ENCODE measurements around the gene GAB3.

Gene GAB3

DNA sequence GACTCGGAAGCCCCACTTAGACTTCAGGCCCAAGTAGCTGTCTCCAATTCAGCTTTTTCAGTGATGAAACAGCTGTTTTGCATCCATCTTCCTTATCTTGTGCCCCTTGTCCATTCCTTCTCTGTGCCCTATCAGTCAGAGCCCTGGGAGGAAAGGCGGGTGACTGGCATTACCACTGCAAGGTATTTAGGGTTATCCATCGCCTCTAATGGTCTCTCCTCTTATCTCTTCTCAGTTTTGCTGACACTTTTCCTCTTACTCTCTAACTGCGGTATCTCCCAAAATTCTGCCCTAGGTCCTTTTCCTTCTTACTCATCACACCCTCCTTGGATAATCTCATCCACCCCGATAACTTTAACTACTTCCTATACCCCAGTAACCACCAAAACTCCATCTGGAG, 13.7 kb downstream of the GAB3 start:
- TF ChIP-seq, protein P1, sequence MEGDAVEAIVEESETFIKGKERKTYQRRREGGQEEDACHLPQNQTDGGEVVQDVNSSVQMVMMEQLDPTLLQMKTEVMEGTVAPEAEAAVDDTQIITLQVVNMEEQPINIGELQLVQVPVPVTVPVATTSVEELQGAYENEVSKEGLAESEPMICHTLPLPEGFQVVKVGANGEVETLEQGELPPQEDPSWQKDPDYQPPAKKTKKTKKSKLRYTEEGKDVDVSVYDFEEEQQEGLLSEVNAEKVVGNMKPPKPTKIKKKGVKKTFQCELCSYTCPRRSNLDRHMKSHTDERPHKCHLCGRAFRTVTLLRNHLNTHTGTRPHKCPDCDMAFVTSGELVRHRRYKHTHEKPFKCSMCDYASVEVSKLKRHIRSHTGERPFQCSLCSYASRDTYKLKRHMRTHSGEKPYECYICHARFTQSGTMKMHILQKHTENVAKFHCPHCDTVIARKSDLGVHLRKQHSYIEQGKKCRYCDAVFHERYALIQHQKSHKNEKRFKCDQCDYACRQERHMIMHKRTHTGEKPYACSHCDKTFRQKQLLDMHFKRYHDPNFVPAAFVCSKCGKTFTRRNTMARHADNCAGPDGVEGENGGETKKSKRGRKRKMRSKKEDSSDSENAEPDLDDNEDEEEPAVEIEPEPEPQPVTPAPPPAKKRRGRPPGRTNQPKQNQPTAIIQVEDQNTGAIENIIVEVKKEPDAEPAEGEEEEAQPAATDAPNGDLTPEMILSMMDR (IDR thresholded peaks at IDR 0.05; ENCODE audit: insufficient read depth, missing control alignments) = no peak
- FAIRE-seq = no peak
- DNase-seq (ENCODE audit: insufficient read length, low spot score) = no peak

DNA sequence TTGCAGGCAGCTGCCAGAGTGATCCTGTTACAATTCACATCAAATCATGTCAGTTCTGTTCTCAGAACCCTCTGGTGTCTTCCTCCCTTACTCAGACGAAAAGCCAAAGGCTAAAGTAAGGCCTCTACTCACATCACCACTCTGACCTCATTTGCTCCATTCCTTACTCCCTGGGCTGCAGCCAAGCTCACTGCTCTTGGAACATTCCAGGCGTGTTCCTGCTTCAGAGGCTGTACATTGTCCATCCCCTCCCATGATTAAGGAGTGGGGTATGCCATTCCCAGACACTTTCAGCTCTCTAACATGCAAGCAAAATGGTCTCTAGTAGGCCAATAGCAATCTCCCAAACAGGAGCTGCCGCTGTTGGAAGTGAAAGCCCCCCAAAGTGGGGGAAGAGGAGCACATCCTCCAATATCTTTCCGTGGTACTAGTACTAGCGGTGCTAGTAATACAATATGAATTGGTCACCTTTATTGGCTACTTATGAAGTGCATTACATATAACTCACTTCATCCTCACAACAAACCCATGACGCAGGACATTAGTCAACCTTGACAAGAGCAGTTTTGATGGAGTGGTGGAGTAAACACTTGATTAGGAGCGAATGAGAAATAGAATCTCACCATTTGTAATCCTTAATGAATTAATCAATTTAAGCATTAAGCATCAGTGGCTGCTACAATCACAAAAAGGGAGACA, 15.0 kb downstream of the GAB3 start:
- no peak for DNase-seq (ENCODE audit: insufficient read length, low spot score)
- FAIRE-seq = no peak
- TF ChIP-seq, protein P1 (IDR thresholded peaks at IDR 0.05; ENCODE audit: insufficient read depth, missing control alignments) = no peak

DNA sequence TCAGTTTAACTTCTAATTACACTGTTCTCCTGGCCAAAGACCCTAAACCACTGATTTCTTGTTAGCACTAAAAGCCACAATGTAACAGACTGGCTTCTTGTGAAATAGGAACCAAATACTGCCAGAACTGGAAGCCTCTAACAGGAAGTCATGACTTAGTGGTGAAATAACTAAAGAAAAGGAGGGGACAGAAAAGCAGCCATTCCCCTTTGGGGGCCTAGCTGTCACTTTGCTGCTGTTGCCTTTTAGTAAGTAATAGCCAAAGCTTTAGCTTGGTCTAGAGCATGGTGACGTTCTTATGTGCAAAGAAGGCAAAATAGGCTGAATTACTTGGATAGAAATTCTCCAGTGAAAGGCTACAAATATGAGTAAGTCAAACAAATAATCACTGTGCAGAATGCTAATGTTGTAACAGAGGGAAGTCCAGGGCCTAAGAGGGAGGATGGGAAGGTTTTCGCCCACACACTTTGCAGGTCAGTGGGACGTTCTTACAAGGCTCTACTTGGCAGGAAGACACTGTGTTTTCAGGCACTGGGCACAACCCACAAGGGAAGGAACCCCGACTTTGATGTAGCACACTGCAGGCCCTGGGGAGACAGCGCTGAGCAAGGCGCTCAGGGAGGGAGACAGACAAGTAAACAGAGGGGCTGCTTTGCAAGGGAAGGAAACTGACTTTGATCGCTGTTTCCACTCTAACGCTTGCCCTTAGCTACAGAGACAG, 16.7 kb downstream of the GAB3 start:
- DNase-seq (ENCODE audit: insufficient read length, low spot score) = no peak
- no peak for FAIRE-seq
- TF ChIP-seq, protein P1 (IDR thresholded peaks at IDR 0.05; ENCODE audit: insufficient read depth, missing control alignments) = no peak

DNA sequence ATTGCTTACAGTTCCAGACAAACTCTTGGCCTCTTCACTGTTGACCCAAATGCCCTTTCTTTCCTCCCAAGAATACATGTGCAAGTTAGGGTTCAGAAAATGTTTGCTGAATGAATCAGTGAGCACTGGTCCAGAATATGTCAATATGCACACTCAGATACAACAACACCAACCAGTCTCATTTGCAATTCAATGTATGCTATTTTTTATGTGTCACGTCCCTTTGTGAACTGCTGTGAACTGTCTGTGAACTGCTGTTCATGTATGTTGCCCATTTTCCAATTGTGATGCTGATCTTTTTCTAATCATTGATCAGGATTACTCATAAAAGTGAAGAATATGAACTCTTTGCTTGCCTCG, 17.8 kb downstream of the GAB3 start:
- DNase-seq (ENCODE audit: insufficient read length, low spot score) (no peak), FAIRE-seq (no peak)
- TF ChIP-seq, protein P1 (IDR thresholded peaks at IDR 0.05; ENCODE audit: insufficient read depth, missing control alignments) = no peak

DNA sequence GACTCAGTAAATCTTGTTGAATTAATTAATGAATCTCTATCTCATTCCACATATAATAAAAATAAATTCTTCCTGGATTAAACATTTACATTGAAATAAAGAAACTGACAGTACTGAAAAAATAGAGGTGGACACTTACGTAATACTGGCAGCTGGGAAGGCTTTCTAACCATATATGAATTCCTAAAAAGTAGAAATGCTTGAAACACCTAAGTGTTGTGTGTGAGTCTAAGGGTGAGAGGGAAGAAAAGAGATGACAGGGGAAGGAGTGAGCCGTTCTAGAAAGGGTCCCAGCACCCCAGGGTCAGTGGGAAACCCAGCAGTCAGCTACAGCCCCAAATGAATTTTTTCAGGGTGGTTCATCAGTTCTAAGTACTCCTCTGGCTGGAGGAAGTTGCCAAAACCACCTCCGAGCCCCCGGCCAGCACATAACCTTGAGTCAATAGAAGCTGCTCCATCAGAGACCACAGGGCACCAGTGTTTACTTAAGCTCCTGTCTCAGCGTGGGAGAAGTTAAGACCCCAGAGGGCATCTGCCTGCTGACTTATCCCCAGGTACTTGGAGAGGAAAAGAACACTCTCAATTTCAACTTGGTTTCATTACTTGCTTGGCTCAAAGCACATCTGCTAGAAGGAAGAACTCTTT, 18.3 kb downstream of the GAB3 start:
- no peak for FAIRE-seq
- DNase-seq (ENCODE audit: insufficient read length, low spot score) = no peak
- TF ChIP-seq, protein P1 (IDR thresholded peaks at IDR 0.05; ENCODE audit: insufficient read depth, missing control alignments) = no peak

DNA sequence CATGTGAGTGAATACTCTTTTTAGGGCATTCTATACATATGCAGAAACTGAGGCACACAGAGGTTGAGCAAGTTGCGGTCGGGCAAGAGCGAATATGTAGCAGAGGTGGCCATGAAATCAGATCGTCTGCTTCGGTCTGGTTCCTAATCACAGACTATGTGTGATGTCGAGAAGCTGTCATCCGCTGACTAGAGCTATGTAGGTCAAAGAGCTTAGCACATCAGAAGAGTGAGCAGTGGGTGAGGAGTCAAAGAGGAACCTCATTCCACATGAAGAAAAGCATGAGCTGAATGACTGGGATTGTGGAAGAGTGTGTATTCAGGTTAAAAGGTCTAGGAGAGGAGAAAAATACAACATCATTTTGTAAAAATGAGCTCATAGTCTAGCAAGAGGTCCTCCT, 19.0 kb downstream of the GAB3 start:
- TF ChIP-seq, protein P1 (IDR thresholded peaks at IDR 0.05; ENCODE audit: insufficient read depth, missing control alignments) = no peak
- FAIRE-seq (no peak), DNase-seq (ENCODE audit: insufficient read length, low spot score) (no peak)

DNA sequence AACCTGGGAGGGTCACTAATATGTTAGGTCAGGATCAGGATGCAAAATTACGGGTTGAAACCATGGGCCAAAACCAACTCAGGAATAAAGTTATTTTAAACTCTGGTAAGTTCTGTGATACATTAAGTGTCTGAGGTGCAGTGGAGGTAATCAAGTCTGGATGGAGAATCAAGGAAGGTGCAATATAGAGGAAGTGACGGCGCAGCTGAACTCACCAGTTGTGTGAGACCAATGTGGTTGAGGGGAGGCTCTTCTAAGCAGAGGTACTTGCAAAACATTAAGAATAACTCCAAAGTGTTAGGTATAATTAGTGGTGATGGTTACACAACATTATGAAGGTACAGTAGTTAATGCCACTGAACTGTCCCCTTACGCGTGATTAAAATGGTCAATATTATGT, 19.7 kb downstream of the GAB3 start:
- no peak for FAIRE-seq
- TF ChIP-seq, protein P1 (IDR thresholded peaks at IDR 0.05; ENCODE audit: insufficient read depth, missing control alignments) = no peak
- DNase-seq (ENCODE audit: insufficient read length, low spot score) = no peak

All from D721Med (cell line).